GM21786 (cell line): ENCODE results near the gene CFAP73.
"Not testable (repeated sequence)": the region's sequence is repeated elsewhere in the genome, so short reads cannot be mapped to it uniquely, and the experiment has no call there.

Experiments
- ATAC-seq: cut with Tn5 transposase; IDR thresholded peaks from one replicate; pipeline ENCODE4 v1.9.1; 2021; ENCODE audit not compliant: unreplicated experiment

Gene CFAP73

DNA sequence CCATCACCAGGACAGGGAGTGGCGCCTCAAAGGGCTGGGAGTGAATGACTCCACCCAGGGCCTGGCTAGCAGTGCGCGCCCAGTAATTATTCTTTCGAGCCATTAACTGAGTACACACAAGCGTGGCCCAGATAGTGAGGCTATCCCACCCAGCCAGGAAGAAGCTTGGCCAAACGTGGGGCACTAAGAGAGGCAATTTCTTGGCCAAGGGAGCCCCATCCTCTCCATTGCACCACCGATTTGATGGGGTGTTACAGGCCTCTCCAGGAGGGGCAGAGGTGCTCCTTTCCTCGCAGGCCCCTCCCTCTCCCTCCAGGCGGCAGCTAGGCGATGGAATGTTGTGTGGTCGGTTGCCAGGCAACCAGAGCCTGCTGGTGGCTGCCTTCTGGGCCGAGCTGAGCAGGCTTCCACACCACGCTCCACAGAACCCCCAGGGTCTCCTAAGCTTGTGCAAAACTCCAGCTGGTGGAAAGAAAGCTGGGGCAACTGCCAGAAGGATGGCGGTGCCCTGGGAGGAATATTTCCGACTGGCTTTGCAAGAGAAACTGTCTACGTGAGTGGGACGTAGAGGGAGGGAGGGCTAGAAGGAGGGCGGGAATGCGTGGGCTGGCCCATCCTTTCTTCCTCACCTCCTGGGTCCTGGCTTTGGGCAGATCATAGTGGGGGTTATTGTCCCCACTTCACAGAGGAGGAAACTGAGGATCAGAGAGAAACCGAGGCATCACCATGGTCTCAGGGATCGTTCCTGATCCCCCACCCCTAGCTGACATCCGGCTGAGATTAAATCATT is at the start of gene CFAP73:
CFAP73 (plus strand) TSS at position 364 of the 790 bp plus-strand sequence; CDS start at position 498, 134 bp downstream.
- ATAC-seq: no peak

DNA sequence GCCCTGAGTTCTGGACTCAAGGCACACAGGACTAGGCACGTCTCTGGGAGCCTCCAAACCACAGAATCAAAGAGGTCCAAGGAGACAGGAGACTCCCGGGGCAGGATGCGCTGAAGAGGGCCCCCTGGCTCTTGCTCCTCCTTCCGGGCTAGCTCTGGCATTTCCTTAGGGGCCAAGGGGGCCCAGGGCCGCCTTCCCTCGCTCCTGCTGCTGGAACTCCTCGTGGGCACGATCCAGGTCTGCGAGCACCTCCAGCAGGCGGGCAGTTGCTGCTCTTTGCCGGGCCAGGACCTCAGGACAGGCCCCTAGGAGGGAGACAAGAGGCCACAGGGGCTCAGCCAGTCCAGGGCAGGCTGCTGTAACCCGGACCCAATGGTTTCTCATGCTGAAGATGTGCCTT is 49.8 kb upstream of the CFAP73 start:
- ATAC-seq: no peak

DNA sequence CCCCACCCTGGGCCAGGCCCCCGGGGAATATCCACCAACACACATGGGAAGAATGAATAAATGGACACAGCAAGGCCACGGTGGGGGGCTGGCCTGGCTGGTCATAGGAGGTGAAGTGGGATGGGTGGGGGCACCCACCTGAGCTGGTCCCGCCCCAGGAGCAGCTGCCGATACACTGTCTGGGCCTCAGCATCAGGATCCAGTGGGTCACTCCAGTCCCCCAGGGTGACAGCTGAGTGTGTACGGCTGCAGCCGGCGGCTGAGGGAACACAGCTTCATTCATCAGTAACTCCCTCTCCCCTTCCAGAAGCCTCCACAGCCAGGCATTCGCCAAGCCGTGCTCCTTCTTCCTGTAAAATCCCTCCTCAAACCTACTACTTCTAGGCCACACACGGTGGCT is 47.8 kb upstream of the CFAP73 start:
- no peak for ATAC-seq

DNA sequence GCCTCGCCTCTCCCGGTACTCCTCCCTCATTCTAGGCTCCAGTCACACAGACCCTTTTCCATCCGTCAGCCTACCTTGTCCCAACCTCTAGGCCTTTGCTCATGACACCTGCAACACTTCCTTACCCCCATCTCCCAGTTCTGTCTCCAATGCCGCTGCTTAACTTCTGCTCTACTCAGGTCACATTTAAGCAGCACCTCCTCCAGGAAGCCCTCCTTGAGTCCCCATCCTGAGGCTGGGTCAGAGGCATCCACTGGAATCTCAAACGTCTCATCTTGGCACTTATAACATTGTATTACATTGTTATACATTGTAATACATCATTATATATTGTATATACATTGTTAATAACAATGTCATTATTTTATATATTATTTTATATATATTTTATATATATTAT is 46.7 kb upstream of the CFAP73 start:
- ATAC-seq: no peak

DNA sequence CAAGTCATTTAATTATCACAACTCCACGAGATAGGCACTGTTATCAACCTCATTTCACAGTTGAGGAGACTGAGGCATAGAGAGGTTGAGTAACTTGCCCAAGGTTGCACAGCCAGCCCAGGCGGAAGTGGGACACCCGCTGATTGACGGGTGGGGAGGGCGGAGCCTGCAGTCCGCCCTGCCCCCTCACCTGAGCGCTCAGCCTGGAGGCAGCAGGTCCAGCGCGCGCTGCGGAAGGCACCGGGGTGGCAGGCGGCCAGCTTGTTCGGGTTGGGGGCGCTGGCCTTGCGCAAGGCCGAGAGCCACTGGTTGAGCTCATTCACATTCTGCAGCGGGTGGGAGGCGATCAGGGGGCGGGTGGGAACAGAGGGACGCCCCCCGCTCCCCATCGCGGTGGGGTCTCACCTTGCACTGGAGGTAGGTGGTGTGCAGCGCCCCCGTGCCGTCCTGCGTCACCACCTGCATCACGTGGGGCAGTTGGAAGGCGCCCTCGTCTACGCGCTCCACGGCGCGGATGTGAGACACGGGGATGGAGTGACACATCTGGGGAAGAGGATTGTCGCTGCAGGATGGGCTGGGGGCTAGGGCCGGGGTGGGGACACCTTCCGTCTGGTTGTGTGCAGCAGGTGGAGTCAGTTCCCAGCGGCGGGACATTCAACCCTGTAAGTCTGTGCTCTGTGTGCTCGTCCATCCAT is 45.6 kb upstream of the CFAP73 start:
- no peak for ATAC-seq

DNA sequence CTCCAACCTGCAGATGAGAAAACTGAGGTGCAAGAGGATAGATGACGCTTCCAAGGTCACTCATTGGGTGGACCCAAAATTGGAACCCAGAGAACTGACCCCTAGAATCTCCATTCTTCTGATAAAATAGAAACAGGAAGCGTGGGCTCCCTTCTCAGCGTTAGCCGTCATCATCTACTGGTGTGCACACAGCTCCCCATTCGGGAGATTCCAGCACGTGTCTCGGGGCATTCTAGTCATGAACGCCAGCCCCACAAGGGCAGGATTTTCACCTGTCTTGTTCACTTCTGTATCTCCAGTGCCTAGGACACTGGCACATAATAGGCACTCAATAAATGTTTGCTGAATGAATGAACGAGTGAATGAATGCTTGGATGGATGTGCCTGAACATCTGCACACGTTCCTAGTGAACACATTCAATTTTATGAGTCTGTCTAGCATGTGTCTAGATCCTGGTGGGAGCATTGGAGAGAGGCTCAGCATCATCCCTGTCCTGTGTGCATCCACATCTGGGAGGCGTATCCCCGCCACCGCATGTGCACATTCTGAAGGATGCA is 44.5 kb upstream of the CFAP73 start:
- no peak for ATAC-seq

DNA sequence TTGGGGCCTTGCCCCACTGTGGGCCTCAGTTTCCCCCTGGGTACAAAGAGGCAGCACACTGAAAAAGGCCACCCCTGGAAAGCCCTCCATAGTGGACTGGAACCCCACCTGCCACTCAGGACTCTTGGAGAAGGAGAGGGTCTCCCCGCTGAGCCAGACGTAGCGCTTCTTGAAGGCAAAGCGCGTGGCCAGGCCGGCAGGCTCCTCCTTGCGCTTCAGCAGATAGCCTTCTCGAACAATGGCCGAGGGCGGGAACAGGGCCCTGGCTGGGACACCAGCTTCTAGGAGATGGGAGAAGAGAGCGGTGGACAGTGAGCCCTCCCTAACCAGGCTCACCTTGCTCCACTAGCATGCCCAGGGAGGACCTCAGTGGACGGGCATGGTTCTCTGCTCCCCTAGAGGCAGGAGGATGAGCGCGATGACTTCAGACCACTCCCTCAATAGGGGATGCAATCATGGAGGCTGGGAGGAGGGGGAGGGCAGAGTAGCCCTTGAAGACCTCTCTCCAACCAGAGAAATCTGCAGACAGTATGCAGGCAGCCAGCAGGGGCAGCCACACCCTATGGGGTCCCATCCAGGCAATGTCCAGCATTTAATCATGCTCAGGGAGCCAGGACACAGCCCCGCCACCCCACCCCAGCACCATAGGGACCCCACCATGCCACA is 43.8 kb upstream of the CFAP73 start:
- ATAC-seq: no peak

DNA sequence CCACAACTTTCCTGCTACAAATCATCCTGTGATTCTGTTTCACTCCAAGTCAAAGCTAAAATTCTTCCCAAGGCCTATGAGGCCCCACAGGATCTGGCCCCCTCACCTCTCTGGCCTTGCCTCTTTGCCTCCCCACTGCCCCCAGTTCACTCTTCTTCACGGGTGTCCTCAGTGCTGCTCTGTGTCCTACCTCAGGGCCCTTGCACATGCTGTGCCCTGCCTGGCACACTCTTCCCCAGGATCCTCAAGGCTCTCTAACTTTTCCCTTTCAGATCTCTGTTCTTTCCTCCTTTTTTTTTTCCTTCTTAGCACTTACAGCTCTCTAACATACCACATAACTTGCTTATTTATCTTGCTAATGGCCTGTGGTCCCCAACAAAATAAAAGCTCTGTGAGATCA is 43.2 kb upstream of the CFAP73 start:
- no peak for ATAC-seq

DNA sequence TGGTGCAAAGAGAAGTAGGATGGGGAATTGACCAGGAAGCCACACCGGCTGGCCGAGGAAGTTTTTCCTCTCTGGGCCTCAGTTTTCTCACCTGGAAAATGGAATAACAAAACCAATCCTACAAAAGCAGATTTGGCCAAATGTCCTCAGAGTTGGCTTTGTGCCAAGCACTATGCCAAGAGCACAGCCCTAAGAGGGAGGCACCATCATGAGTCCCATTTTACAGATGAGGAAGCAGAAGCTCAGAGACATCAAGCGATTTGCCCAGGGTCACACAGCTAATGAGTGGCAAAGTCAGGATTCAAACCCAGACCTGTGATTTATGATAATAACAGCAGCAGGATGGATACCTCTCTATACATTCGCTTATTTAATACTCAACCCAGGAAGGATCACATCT is 41.2 kb upstream of the CFAP73 start:
- ATAC-seq: no peak

DNA sequence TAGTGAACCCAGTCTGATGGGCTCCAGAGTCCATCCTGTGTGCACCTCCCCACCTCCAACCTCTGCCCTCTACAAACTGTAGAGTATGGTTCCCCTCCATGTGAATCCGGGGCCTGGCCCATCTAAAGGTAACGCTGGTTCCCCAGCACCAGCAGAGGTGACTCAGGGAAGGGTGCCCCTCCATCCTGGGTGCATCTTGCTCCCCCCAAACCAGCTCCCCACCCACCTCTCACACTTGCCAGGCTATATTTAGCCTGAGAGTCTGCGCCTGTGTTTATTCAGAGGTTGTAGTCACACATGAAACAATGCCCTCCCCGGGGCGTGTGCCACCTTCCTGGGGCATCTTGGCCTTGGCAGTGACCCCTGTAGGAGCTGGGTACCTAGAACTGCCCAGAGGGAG is 40.2 kb upstream of the CFAP73 start:
- no peak for ATAC-seq

DNA sequence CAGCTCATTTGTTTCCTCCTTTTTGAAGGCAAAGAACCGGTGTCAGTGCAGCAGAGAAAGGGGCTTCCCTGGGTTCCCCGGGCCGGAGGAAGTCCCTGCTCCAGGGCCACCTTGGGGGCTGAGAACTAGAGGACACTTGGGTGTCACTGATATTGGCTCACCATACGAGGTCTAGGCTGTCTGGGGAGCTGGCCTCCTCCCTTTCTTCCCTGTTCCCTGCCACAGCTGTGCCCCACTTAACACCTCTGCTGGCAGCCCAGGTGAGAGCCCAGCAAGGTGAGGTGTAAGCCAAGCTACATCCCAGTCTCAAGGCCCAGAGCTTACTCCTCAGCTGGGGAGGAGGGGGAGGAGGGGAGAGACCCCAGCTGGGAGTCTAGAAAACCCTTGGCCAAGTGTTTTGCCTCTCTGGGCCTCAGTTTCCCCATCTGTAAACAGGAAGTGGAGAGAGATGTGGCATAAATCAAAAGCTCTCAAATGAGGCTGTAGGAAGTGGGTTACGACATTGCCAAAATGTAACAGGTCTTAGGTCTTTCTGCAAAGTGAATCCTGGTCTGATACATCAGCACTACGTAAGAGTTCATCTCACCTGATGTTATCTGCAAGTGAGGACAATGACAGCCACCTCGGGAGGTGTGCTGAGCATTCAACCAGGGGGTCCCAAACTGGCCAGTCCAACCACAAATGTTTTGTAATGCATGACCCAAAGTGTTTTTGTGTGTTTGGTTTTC is 39.5 kb upstream of the CFAP73 start:
- no peak for ATAC-seq

DNA sequence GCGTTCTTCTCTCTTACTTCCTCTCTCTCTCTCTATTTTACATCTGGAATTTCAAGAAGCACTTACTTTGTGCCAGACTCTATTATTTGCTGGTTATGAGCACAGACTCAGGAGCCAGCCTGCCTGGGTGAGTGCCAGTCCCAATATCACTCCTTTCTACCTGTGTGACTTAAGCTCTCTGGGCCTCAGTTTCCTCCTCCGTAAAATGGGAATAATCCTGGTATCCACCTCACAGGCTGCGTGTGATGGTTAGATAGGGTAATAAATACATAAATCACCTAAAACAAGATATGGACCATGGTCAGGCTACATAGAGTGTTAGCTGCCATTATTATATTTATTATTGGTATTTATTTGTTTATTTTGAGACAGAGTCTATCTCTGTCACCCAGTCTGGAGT is 38.3 kb upstream of the CFAP73 start:
- ATAC-seq: no peak

DNA sequence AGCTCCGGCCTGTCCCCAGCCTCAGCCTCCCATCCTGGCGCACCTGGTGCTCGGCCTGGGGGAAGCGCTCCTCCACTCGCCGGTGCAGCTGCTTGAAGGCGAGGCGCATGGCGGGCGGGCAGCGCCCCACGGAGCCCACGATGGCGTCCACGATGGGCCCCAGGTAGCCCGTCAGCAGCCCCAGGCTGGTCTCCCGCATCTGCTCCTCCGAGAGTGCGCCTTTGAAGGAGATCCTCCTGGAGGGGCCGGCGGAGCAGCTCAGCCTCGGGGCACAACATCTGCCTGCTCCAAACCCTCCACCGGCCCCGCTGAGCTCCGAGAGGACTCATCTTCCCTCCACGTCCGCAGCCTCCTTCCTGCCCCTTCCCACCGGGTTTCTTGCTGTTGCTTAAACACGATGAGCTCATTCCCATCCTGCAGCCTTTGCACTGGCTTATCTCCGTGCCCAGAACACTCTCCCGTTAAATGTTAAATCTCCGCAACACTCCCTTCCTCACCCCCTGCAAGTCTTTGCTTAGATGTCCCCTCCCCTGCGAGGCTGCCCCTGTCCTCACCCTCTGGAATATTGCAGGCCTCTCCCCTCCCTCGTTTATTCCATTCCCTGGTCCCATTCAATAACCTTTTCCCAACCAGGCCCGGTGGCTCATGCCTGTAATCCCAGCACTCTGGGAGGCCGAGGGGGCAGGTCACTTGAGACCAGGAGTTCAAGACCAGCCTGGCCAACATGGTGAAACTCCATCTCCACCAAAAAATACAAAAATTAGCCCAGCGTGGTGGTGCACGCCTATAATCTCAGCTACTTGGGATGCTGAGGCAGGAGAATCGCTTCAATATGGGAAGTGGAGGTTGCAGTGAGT is 37.3 kb upstream of the CFAP73 start:
- no peak for ATAC-seq

DNA sequence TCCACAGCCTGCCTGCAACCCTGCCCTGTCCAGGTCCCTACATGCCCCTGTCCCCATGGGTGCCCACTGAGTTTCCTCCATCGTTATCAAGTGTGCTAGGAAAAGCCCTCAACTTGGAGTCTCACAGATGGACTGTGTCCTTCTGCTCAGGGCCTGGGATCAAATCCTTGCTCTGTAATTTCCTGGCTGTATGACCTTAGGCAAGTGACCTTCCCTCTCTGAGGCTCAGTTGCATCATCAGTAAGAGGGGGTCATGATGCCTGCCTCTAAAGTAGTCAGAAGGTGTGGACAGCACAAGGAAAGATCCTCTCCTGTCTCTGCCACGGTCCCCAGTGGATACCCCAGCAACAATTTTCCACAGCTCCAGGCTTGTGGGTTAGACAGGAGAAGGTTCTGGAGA is 36.1 kb upstream of the CFAP73 start:
- no peak for ATAC-seq

DNA sequence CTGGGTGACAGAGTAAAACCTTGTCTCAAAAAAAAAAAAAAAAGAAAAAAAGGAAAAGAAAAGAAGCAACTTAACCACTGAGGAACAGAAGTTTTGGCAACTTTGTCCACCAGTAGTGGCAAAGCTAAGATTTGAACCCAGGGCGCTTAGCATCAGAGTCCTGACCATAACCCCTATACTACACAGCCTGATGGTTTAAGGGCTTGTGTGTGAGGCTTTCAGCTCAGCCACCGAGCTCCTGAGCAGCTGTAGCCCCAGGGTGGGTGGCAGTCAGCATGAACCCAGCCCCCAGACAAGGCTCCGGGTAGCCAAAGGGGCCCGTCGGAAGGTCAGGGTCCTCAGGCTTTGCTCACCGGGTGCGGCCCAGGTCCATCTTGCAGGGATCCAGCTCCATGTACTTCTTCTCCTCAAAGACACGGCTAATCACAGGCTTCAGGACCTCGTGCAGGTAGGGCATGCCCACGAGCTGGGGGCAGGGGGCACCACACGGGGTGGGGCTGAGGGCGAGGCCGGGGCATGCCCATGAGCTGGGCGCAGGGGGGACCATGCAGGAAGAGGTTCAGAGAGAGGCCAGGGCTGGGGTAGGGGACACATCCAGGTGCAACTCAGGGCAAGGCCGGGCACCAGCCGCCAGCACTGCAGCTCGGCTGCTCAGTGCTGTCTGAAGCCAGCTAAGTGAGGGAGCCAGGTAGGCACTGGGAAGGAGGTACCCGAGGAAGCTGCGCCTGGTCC is 34.9 kb upstream of the CFAP73 start:
- no peak for ATAC-seq

DNA sequence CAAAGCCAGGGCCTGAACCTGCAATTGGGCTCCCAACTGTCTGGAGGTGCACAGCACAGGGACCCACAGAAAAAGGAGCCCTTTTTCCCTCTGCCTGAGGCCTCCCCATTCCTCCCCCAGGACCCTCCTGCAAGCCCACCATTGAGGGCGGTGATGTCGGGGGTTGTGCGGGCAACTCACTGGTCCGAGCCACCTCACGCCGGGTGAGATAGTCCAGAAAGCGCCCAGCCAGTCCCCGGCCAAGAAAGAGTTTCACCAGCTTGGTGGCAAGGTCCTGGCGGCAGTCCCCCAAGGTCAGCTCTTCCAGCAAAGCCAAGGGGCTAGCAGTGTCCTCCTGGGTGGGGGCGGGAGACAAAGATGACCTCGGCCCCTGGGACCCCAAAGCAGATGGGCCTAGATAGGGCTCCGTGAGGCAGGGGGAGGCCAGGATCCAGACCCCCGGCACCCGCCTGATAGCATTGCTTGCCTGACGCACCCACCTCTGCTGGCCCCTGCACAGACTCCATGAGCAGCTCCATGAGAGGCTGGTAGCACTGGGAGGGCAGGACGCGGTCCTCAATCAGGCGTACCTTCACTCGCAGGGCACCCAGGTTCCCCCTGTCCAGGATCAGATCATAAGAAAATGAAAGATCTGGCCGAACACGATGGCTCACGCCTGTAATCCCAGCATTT is 33.9 kb upstream of the CFAP73 start:
- ATAC-seq: no peak

DNA sequence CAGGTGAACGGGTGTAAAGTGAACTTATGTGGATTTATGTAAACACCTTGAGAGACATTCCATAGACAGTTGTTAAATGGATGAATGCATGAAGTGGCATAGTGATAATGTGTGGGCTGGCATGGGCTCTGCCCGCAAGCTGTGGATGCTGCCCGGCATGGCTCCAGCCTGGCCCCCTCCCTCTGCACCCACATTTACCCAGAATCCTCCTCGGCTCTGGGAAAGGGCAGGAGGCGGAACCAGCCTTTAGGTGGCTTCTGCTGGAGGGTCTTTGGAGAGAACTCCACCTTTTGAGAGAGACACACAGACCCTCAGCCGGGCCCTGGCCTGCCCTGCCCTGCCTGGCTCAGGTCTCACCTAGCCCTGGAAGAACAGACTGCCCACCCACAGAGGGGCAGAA is 32.6 kb upstream of the CFAP73 start:
- ATAC-seq: no peak

DNA sequence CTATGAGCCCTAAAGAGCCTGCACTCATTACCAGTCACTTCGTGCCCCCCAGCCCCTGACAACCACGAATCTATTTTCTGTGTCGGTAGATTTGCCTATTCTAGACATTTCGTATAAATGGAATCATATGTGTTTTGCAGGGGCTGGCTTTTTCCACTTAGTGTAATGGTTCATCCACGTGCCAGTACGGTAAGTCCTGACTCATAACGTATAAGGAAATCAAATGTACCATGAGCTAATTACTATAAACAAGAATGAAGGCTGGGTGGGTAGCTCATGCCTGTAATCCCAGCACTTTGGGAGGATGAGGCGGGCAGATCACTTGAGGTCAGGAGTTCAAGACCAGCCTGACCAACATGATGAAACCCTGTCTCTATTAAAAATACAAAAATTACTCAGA is 31.8 kb upstream of the CFAP73 start:
- not testable (repeated sequence) for ATAC-seq

DNA sequence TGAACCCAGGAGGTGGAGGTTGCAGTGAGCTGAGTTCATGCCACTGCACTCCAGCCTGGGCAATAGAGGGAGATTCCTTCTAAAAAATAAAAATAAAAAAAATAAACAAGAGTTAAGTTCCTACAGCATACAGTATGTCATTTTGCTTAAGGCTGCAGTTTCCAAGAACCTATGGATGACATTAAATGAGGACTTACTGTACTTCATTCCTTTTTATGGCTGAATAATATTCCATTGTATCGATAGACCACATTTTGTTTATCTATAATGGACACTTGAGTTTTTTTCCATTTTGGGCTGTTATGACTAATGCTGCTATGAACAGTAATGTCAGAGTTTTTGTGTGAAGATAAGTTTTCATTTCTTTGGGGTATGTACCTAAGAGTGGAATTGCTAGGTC is 31.4 kb upstream of the CFAP73 start:
- ATAC-seq: no peak
